HepG2 (cell line): ENCODE measurements around the gene OSER1. TPM values are rescaled to one million over a fixed set of nuclear protein-coding genes. Genes with fewer than 3 reads are reported as not detected.

Experiments used
- ETV5 ChIP-seq: IDR thresholded peaks from 2 replicates; pipeline ENCODE4 v1.6.1; 2018; ENCODE audit warnings: missing biosample characterization, missing genetic modification reagents, inconsistent platforms, borderline replicate concordance
- GRHL1 ChIP-seq: sonication (generic); formaldehyde crosslinking; conservative IDR thresholded peaks from 2 replicates; pipeline ENCODE4 v1.8.0; 2022; ENCODE audit warnings: missing genetic modification reagents
- KLF15 ChIP-seq: sonication (generic); formaldehyde crosslinking; IDR thresholded peaks from 2 replicates; pipeline ENCODE4 v1.8.1; 2023; ENCODE audit warnings: borderline replicate concordance, mild to moderate bottlenecking, inconsistent platforms, missing genetic modification reagents, mixed read lengths
- NCOA1 ChIP-seq: sonication (generic); formaldehyde crosslinking; IDR thresholded peaks from 2 replicates; pipeline ENCODE4 v1.9.0; 2021; ENCODE audit warnings: missing genetic modification reagents
- NFYC ChIP-seq: IDR thresholded peaks from 2 replicates; pipeline ENCODE4 v1.6.1; 2016; ENCODE audit warnings: missing genetic modification reagents, missing compliant biosample characterization
- PAX8 ChIP-seq: sonication (generic); formaldehyde crosslinking; IDR thresholded peaks from 2 replicates; pipeline ENCODE4 v1.8.0; 2022; ENCODE audit warnings: mild to moderate bottlenecking, missing genetic modification reagents, borderline replicate concordance
- RERE ChIP-seq: IDR thresholded peaks from 2 replicates; pipeline ENCODE4 v1.6.1; 2016; ENCODE audit warnings: low read depth, missing genetic modification reagents, missing compliant biosample characterization
- STAT5B ChIP-seq: sonication (generic); formaldehyde crosslinking; IDR thresholded peaks from 2 replicates; pipeline ENCODE4 v1.4.0; 2020; ENCODE audit warnings: missing genetic modification reagents
- ZBTB37 ChIP-seq: sonication (generic); formaldehyde crosslinking; IDR thresholded peaks from 2 replicates; pipeline ENCODE4 v1.4.0; 2020; ENCODE audit warnings: mild to moderate bottlenecking, missing genetic modification reagents
- ZMYM2 ChIP-seq: sonication (generic); formaldehyde crosslinking; IDR thresholded peaks from 2 replicates; pipeline ENCODE4 v1.8.0; 2022; ENCODE audit warnings: mild to moderate bottlenecking, missing genetic modification reagents
- ZNF430 ChIP-seq: sonication (generic); formaldehyde crosslinking; IDR thresholded peaks from 2 replicates; pipeline ENCODE4 v1.9.0; 2021; ENCODE audit warnings: mild to moderate bottlenecking, missing genetic modification reagents
- ZNF547 ChIP-seq: sonication (generic); formaldehyde crosslinking; IDR thresholded peaks from 2 replicates; pipeline ENCODE4 v1.5.1; 2020; ENCODE audit warnings: mild to moderate bottlenecking, missing genetic modification reagents
- ZNF577 ChIP-seq: sonication (generic); formaldehyde crosslinking; IDR thresholded peaks from 2 replicates; pipeline ENCODE4 v1.4.0; 2020; ENCODE audit warnings: mild to moderate bottlenecking, low read depth, missing genetic modification reagents, borderline replicate concordance
- polyA plus RNA-seq, 8 experiments: library from polyadenylated mRNA; depleted of rRNA in 3 of 8; stranded (reverse) in 7 of 8; unstranded in 1 of 8; fragments of >200 nt; fragmentation: Illumina TruSeq in 4 of 8; extraction: Trizol in 4 of 8; gene quantifications; 2 replicates each; pipeline versions ENCODE4 v1.2.1 to v1.2.3, GENCODE V29; 2011 to 2016; ENCODE audit warnings: low read depth in 4 of 8, missing spikeins in 1 of 8, mixed read lengths in 1 of 8; ENCODE audit not compliant: insufficient read depth in 1 of 8
- total RNA-seq, 5 experiments: library from RNA; depleted of rRNA; stranded (reverse); fragments of >200 nt; fragmentation: Illumina TruSeq; extraction: Trizol; gene quantifications; 2 replicates each; pipeline ENCODE4 v1.2.3, GENCODE V29; 2016; ENCODE audit warnings: low read depth in 1 of 5

OSER1 gene
- total and polyA plus RNA-seq, 2 of the 13 experiments (the other 11 are each of a cell fraction or from before 2014, with no cell fraction given): 71.2 to 71.5 TPM

GRCh38 chr20:44210406-44211176 lies at the start of gene OSER1 (continued):
- TF ChIP-seq NFYC (peak; percentile 59), ZBTB37 (CRISPR knock-in tag) (no peak), PAX8 (CRISPR knock-in tag) (no peak), ZNF547 (CRISPR knock-in tag) (0 out of 2 replicates have a peak, but pooled peaks have one; percentile 79), RERE (CRISPR knock-in tag) (0 out of 2 replicates have a peak, but pooled peaks have one; percentile 44), GRHL1 (no peak), NCOA1 (CRISPR knock-in tag) (0 out of 2 replicates have a peak, but pooled peaks have one; percentile 26), KLF15 (CRISPR knock-in tag) (peak; percentile 76), STAT5B (CRISPR knock-in tag) (peak; percentile 96; the same call in 1 of the 2 replicates), ZNF430 (CRISPR knock-in tag) (peak; percentile 74; the same call in 1 of the 2 replicates), ZNF577 (CRISPR knock-in tag) (no peak), ZMYM2 (CRISPR knock-in tag) (peak; percentile 61; the same call in 1 of the 2 replicates), ETV5 (CRISPR knock-in tag) (peak; percentile 12; the same call in 1 of the 2 replicates)
